Fibroblast of mammary gland (primary cell): ENCODE results near the gene RASSF5.

ENCODE experiments used
- DNase-seq: peaks from one replicate; pipeline ENCODE4 v3.0.0-alpha.2; 2010; ENCODE audit warnings: low read depth
- H3K4me3 ChIP-seq: 2 replicates; pipeline ENCODE4 v1.5.1; 2011; ENCODE audit warnings: low read depth, mild to moderate bottlenecking, low read length, moderate library complexity; ENCODE audit not compliant: control insufficient read depth
- CTCF ChIP-seq: conservative IDR thresholded peaks from 2 replicates; pipeline ENCODE4 v1.5.1; 2011; ENCODE audit warnings: low read depth, low read length, inconsistent platforms; ENCODE audit not compliant: control insufficient read depth, insufficient read depth

RASSF5 gene

GRCh38 chr1:206551296-206551985 lies 44.1 kb downstream of the RASSF5 start:
- no peak overlapping the region for H3K4me3 ChIP-seq
- no peak for TF ChIP-seq CTCF
- no peak for DNase-seq

- no peak overlapping the region for H3K4me3 ChIP-seq
- DNase-seq = no peak
- no peak for TF ChIP-seq CTCF
Observed at GRCh38 chr1:206551986-206552326, 44.6 kb downstream of the RASSF5 start.

GRCh38 chr1:206554211-206554610 lies 46.9 kb downstream of the RASSF5 start:
- TF ChIP-seq CTCF = no peak
- H3K4me3 ChIP-seq = no peak overlapping the region
- no peak for DNase-seq

- no peak for DNase-seq
- no peak for TF ChIP-seq CTCF
- no peak overlapping the region for H3K4me3 ChIP-seq
Observed at GRCh38 chr1:206554701-206555472, 47.6 kb downstream of the RASSF5 start.

- H3K4me3 ChIP-seq = no peak overlapping the region
- TF ChIP-seq CTCF = no peak
- no peak for DNase-seq
Observed at GRCh38 chr1:206555473-206555935, 48.2 kb downstream of the RASSF5 start.

GRCh38 chr1:206556047-206556749 lies 48.9 kb downstream of the RASSF5 start:
- DNase-seq = no peak
- TF ChIP-seq CTCF = no peak
- no peak overlapping the region for H3K4me3 ChIP-seq
